HG02642 (cell line): ENCODE measurements around the gene GRIP1.

Source experiments
- ATAC-seq: cut with Tn5 transposase; IDR thresholded peaks from one replicate; pipeline ENCODE4 v1.9.1; 2021; ENCODE audit warnings: mild to moderate bottlenecking; ENCODE audit not compliant: unreplicated experiment, poor library complexity

Gene GRIP1

GRCh38 chr12:66678338-66679275, at the start of gene GRIP1:
GRIP1 (minus strand) TSS chr12:66679076; CDS start chr12:66678904, 172 bp downstream.
- ATAC-seq: no peak

- ATAC-seq: no peak
Measured at GRCh38 chr12:66726556-66726955, 47.7 kb upstream of the GRIP1 start.

- ATAC-seq: no peak
Measured at GRCh38 chr12:66725031-66725430, 46.2 kb upstream of the GRIP1 start.

GRCh38 chr12:66724616-66725015, 45.7 kb upstream of the GRIP1 start:
- no peak for ATAC-seq

GRCh38 chr12:66724026-66724425, 45.1 kb upstream of the GRIP1 start:
- ATAC-seq: no peak

GRCh38 chr12:66719862-66720261, 41.0 kb upstream of the GRIP1 start:
- ATAC-seq: no peak

GRCh38 chr12:66717036-66717673, 38.3 kb upstream of the GRIP1 start:
- ATAC-seq: no peak

- no peak for ATAC-seq
Measured at GRCh38 chr12:66716522-66716921, 37.6 kb upstream of the GRIP1 start.

GRCh38 chr12:66714709-66715108, 35.8 kb upstream of the GRIP1 start:
- ATAC-seq: no peak

- peak; percentile 69 for ATAC-seq
Measured at GRCh38 chr12:66713984-66714383, 35.1 kb upstream of the GRIP1 start.

- ATAC-seq: no peak
Measured at GRCh38 chr12:66709893-66710292, 31.0 kb upstream of the GRIP1 start.

GRCh38 chr12:66709457-66709773, 30.5 kb upstream of the GRIP1 start:
- ATAC-seq: no peak

GRCh38 chr12:66708704-66709456, 30.0 kb upstream of the GRIP1 start:
- ATAC-seq: no peak

GRCh38 chr12:66707002-66707697, 28.3 kb upstream of the GRIP1 start:
- no peak for ATAC-seq

- ATAC-seq: no peak
Measured at GRCh38 chr12:66699738-66700482, 21.0 kb upstream of the GRIP1 start.

- ATAC-seq: no peak
Measured at GRCh38 chr12:66698558-66698957, 19.7 kb upstream of the GRIP1 start.

GRCh38 chr12:66697404-66697803, 18.5 kb upstream of the GRIP1 start:
- no peak for ATAC-seq

- no peak for ATAC-seq
Measured at GRCh38 chr12:66694666-66695613, 16.1 kb upstream of the GRIP1 start.
